HTERT RPE-1 (cell line): ENCODE results near the gene NCF2.
"Not testable (repeated sequence)": the region's sequence is repeated elsewhere in the genome, so short reads cannot be mapped to it uniquely, and the experiment has no call there.

Experiments used
- in situ Hi-C: fragments of 300-500 bp; cut with MboI; formaldehyde crosslinking; loops from 4 replicates; pipeline ENCODE4 v1.14.3; 2020; ENCODE audit warnings: low sequenced_read_pairs

NCF2 gene, protein sequence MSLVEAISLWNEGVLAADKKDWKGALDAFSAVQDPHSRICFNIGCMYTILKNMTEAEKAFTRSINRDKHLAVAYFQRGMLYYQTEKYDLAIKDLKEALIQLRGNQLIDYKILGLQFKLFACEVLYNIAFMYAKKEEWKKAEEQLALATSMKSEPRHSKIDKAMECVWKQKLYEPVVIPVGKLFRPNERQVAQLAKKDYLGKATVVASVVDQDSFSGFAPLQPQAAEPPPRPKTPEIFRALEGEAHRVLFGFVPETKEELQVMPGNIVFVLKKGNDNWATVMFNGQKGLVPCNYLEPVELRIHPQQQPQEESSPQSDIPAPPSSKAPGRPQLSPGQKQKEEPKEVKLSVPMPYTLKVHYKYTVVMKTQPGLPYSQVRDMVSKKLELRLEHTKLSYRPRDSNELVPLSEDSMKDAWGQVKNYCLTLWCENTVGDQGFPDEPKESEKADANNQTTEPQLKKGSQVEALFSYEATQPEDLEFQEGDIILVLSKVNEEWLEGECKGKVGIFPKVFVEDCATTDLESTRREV

GRCh38 chr1:183590244-183591191, at the start of gene NCF2:
TSS of gene NCF2 (minus strand) at chr1:183590459. CDS start at chr1:183590329, 130 bp downstream.
- in situ Hi-C loops: no loop called here

DNA sequence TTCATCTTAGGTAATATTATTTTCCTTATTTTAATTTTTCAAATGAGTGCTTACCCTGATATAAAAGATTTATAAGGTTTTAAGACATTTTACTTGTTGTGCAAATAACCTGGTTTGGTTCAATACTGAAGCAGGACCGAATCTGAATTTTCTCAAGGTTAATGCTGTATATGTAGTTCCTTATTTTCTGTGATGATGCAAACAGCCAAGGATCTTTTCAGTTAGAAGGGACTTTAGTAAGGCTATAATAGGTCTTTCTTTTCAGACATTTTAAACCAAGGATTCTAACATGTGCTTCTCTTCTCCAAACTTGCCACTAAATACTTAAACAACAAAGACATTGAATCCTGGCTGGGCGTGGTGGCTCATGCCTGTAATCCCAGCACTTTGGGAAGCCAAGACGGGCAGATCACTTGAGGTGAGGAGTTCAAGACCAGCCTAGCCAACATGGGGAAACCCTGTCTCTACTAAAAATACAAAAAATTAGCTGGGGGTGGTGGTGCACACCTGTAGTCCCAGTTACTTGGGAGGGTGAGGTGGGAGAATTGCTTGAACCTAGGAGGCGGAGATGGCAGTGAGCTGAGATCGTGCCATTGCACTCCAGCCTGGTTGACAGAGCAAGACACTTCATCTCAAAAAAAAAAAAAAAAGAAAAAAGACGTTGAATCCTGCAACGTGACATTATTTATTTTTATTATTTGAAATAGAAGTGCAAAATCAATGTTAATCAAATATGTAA, 48.6 kb upstream of the NCF2 start:
- in situ Hi-C loops: no loop called here

DNA sequence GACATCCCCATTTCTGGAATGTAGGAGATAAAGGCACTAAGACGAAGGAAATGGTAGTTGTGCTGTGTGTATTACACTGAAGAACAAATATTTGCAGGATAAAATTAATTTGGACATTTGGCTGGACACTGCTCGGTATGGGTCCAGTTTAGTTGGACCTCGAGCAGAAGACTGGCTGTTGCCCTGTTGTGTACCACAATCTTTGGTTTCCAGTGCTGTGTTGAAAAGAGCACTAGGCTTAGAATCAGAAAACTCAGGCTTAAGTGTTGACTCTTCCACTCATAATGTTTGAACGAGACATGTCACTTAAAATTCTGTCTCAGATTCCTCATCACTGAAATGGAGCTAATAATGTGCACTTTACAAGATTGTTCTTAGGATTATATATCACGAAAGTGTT, 46.5 kb upstream of the NCF2 start:
- in situ Hi-C loops: no loop called here

- in situ Hi-C loops: no loop called here
Observed at GRCh38 chr1:183636334-183636682, 46.0 kb upstream of the NCF2 start.

- in situ Hi-C loops: no loop called here
Observed at GRCh38 chr1:183635606-183636333, 45.5 kb upstream of the NCF2 start, which contains the start of gene ARPC5. TSS of gene ARPC5 (minus strand) at chr1:183635783. CDS start at chr1:183635659, 124 bp downstream.

DNA sequence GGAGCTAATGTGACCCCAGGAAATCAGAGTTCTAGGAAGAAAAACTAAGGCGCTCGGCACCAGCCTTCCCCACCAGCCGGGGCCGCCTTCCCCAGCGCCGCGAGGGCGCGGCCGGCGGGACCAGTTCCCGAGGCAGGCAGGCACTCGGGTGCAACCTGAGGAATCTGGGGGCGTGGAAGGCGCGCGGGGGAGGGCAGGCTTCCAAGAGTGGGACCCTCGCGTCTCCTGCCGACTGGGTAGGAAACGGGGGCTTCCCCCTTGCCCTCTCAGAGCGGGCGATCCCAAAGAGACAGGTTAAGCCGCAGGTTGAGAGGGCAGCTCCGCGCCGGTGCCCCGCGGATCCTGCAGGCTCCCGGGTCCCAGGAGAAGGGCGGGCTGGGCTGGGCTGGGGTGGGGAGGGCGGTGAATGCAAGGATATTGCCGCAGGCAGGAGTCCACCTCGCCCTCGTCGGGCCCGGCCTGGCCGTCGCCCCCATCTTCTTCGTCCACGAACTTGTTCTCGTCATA, 44.9 kb upstream of the NCF2 start:
- in situ Hi-C loops: no loop called here

DNA sequence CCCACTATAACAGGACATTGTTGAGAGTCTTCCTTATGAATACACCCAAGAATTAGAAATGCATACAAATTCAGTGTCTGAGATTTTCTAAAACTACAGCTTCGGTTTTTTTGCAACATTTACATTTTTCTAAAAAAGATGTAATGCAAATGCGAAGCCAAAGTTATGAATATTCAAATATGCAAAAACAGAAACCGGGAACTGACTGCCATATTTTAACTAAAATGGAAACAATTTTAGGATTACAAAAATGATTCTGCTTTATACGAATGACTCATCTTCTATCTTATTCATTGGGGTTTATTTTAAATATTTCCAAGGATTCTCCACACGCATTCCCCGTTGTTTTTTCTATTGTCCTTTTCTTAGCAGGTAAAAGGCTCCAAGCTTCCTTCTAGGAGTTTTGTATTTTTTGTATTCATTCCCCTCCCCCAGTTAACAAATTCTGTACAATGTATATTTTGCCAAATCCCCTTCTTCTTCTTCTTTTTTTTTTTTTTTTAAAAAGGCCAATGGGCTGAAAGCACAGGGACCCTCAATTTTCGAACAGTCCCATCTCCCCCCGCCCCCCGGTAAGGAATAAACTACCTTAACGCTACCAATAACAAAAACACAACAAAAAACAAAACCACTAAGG, 44.3 kb upstream of the NCF2 start:
- in situ Hi-C loops: no loop called here

GRCh38 chr1:183633676-183634343, 43.6 kb upstream of the NCF2 start:
- in situ Hi-C loops: no loop called here

- in situ Hi-C loops: no loop called here
Observed at GRCh38 chr1:183632964-183633363, 42.7 kb upstream of the NCF2 start.

DNA sequence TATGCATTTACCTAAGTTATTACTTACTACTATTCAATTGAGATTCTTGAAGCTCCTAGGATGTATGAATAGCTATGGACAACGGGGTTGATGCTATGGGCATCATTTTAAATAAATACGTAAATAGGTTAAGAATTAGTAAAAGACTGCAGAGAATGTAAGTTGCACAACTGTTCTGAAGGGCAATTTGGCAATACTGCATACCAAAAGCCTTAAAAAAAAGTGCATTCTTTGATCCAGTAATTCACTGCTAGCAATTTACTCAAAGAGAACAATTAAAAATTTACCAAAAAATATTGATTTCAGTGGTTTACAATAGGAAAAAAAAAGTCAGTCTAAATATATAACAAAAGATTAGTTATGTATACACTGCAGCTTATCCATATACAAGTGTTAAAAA, 41.9 kb upstream of the NCF2 start:
- in situ Hi-C loops: no loop called here

- in situ Hi-C loops: no loop called here
Observed at GRCh38 chr1:183630748-183631147, 40.5 kb upstream of the NCF2 start.

GRCh38 chr1:183628537-183628936, 38.3 kb upstream of the NCF2 start:
- in situ Hi-C loops: no loop called here

DNA sequence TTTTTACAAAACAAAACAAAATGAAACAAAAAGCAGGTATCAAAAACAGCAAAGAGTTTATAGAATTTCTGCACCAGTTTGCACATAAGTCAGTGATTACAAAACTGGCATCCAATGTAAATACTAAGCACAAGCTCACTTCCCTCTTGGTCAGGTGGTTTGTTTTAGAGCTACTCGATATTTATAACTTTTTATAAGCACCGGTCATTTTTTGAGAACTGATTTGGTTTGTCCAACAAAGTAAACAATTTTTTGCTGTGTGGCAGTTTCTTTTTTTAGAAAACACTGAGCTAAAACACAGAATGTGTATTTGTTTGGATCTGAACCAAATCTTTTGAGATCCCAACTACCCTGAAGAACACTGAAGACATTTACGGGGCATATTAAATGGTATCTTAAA, 36.0 kb upstream of the NCF2 start:
- in situ Hi-C loops: not testable (repeated sequence)

DNA sequence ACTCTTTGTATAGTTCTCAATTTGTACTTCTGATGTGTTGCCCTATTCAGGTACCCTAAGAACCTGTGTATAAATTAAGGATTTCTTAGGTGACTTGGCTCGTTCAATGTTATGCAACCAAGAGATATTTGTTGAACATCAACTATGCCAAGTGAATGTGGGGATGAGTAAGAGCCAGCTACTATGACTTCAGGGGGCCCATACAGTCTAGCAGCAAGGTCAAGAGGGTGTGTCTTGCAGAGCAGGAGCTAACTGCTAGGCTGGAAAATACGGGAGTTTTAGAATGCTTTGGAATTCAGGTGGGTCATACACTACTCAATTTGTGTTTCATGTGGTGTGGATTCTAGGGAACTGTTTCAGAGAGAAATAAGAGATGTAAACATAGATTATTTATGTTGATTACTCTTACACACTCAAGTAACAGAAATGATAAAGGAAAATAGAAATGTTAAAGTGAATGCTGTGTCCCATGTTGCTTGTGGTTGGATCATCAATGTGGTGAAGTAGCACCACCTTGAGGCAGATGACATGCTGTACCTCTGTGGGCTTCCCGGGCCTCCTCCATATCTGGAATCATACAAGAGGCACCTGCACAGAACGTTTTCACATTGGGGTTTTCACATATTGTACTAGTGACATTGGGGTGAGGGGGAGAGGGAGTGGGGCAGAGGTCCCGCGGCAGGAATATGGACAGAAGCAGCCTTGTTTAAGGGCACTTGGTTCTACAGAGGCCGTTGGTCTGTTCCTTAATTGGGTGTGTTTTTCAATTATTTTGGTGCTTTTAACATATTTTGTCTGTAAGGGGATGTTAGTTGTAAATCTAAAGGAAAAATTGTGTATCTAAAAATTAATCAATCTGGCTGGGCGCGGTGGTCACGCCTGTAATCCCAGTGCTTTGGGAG, 32.9 kb upstream of the NCF2 start:
- in situ Hi-C loops: no loop called here

DNA sequence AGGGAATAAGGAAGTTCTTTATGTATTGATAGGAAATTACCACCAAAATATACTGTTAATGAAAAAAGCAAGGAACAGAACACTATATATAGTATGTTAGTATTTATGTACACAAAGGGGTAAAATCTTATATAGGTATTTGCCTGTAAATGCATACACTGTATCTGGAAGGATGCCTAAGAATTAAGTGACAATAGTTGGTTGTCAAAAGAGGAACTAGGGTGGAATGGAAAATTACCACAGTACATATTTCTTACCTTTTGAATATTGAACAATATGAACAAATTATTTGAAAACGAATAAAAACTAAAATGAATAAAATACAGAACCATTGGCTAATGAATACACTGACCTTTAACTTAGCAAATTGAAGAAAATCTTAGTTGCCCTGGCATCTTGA, 31.8 kb upstream of the NCF2 start:
- in situ Hi-C loops: no loop called here

DNA sequence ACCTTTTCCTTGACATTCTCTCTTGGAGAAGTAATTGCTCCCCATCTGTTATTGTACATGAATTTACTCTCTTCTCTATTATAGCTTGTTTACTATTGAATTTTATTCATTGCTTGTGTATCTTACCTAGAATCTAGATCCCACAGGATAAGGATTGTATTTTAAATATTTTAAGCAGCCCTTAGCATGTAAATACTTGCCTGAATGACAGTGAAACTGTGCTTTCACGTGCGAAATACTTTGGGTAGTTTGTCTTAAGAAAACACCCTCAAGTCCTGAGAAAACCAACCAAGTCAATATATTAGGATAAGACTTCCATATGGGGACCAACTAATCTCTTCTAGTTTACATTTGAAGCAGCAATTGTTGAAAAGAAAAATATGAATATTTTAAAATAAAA, 30.1 kb upstream of the NCF2 start:
- in situ Hi-C loops: no loop called here

- in situ Hi-C loops: no loop called here
Observed at GRCh38 chr1:183619781-183620180, 29.5 kb upstream of the NCF2 start.

DNA sequence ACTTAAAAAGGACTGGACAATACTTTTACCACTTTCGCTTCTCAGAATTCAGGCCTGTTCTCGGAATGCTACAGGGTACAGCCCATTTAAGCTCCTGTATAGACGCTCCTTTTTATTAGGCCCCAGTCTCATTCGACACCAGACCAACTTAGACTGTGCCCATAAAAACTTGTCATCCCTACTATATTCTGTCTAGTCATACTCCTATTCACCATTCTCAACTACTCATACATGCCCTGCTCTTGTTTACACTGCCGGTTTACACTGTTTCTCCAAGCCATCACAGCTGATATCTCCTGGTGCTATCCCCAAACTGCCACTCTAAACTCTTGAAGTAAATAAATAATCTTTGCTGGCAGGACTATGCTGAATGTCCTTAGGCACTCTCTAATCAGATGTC, 27.9 kb upstream of the NCF2 start:
- in situ Hi-C loops: not testable (repeated sequence)
